GM08714 (cell line): ENCODE results near the gene OCA2.
"Not testable (repeated sequence)": the region's sequence is repeated elsewhere in the genome, so short reads cannot be mapped to it uniquely, and the experiment has no call there.

Experiments used
- H3K4me3 ChIP-seq: fragments of 200-500 bp; sonication (Bioruptor generic); 2 replicates; pipeline ENCODE4 v1.5.1; 2014; ENCODE audit warnings: mild to moderate bottlenecking, low read length, inconsistent platforms
- ZNF274 ChIP-seq: IDR thresholded peaks from 2 replicates; pipeline ENCODE4 v1.6.1; 2012; ENCODE audit warnings: mild to moderate bottlenecking, low read depth, low read length

The OCA2 gene

DNA sequence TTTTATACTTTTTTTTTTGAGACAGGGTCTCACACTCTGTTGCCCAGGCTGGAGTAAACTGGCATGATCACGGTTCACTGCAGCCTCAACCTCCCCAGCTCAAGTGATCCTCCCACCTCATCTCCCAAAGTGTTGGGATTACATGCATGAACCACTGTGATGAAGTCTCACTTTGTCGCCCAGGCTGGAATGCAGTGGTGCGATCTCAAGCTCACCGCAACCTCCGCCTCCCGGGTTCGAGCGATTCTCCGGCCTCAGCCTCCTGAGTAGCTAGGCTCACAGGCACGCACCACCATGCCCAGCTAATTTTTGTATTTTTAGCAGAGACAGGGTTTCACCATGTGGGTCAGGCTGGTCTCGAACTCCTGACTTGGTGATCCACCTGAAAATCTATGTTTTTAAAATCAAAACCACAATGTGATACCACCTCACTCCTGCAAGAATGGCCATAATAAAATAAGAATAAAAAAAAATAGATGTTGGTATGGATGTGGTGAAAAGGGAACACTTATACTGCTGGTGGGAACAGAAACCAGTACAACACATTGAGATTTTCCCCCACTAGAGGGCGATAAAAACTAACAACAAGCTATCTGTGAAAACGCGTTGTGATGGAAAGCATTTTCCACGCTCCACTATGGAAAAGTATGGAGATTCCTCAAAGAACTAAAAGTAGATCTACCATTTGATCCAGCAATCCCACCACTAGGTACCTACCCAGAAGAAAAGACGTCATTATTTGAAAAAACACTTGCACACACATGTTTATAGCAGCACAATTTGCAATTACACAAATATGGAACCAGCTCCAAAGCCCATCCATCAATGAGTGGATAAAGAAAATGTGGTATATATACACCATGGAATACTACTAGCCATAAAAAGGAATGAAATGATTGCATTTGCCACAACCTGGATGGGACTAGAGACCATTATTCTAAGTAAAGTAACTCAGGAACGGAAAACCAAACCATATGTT is 26.8 kb upstream of the OCA2 start:
- H3K4me3 ChIP-seq: no peak overlapping the region
- TF ChIP-seq ZNF274: no peak

- TF ChIP-seq ZNF274: no peak
- no peak overlapping the region for H3K4me3 ChIP-seq
Measured at GRCh38 chr15:28124841-28125240, 25.7 kb upstream of the OCA2 start.

GRCh38 chr15:28123408-28124023 is 24.4 kb upstream of the OCA2 start:
- no peak for TF ChIP-seq ZNF274
- H3K4me3 ChIP-seq: no peak overlapping the region

DNA sequence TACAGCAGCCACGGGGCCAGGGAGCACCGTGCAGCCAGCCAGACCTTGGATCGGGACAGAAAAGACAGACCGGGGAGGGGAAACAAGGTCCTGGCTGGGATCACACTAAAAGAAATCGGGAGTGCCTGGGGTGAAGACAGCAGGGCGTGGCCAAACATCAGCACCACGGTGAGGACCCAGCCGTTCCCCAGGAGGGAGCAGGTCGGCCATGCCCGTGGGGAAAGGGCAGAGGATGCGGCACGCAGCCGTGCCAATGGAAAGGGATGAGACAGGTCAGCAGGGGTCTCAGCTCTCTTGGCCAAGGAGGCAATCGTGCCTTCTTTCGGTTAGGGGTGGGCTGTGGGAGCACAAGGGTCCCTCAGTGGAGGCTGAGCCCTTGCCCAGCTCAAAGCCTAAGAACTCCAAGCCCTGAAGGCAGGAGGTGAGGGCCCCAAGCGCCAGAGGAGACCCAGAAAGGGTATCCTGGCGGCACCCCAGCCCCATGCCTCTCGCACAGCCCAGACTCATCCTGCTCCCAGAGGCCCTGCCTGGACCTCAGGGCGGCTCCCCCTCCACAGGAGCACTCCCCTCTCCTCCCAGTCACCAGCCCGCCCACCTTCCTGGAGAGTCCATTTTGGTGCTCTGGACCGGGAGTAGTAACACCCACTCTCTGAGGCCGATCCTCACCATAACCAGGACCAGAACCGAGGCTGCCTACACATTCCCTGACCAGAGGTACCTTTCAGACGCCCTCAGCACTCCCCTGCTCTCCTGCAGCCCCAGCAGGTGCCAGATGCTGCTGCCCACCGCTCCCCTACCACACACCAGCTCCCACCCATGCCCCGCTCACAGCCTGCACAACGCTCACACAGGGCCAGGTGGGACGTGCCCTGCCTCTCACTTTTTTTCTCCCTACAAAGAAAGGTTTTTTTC is 23.2 kb upstream of the OCA2 start:
- no peak overlapping the region for H3K4me3 ChIP-seq
- TF ChIP-seq ZNF274: no peak

DNA sequence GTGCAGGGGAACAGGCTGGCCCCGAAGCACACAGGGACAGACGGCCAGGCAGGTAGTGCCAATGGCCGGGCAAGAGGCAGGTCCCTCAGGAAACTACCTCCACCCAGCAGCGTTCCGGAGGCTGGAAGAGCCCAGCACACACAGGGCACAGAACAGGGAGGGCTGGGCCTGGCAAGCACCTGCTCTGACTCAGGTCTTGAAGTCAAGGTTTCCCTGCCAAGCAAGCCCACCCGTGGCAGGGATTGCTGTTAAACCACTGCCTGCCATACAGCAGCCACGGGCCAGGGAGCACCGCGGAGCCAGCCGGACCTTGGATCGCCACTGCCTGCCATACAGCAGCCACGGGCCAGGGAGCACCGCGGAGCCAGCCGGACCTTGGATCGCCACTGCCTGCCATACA is 22.5 kb upstream of the OCA2 start:
- not testable (repeated sequence) for H3K4me3 ChIP-seq

GRCh38 chr15:28120359-28120640 is 21.2 kb upstream of the OCA2 start:
- no peak for TF ChIP-seq ZNF274

GRCh38 chr15:28118531-28118930 is 19.4 kb upstream of the OCA2 start:
- no peak for TF ChIP-seq ZNF274

More at GRCh38 chr15:28120359-28120640, 21.2 kb upstream of the OCA2 start:
- no peak overlapping the region for H3K4me3 ChIP-seq

GRCh38 chr15:28118083-28118482 is 19.0 kb upstream of the OCA2 start:
- H3K4me3 ChIP-seq: no peak overlapping the region
- no peak for TF ChIP-seq ZNF274

More at GRCh38 chr15:28118531-28118930, 19.4 kb upstream of the OCA2 start:
- no peak overlapping the region for H3K4me3 ChIP-seq

DNA sequence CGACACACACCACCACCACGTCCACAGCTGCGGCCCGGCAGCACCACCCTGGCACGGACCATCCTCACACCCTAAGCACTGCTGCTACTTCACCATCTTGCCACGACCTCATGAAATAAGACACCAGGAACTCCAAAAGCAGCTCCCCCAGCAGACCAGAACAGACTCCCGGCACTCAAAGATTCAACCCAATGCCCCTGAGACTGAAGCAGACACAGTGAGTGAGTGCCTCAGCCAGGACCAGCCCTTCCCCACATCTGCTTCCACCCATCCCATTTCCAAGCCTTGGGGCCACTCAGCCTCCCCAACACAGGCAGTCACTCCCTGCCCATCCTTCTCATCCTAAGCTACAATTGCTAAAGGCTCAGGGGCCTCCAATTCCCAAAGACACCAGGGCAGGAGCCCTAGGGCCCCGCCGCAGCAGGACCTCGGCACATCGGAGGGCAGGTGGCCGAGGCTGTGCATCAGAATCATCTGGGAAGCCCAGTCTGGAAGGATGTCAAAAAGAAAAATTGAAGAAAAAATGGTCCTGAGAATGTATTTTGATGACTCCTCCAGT is 18.4 kb upstream of the OCA2 start:
- no peak overlapping the region for H3K4me3 ChIP-seq
- TF ChIP-seq ZNF274: no peak

- H3K4me3 ChIP-seq: no peak overlapping the region
- no peak for TF ChIP-seq ZNF274
Measured at GRCh38 chr15:28116521-28117431, 17.7 kb upstream of the OCA2 start.

DNA sequence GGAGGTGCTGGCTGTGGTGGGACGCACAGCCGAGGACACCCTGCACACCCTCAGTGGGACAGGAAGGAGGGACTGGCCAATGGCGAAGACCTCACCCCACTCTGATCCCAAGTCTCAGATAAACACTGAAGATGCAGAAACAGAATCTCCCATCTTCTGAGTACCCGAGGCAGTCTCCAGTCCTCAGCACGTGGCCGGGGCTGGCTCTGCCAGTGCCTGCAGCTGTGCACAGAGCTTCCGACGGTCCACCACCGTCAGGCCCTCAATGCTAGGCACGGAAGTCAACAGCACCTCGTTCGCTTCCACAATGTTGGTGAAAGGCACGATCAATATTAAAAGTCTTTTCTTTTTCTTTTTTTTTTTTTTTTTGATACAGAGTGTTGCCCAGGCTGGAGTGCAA is 16.8 kb upstream of the OCA2 start:
- no peak for TF ChIP-seq ZNF274

GRCh38 chr15:28114721-28115622 is 15.9 kb upstream of the OCA2 start:
- H3K4me3 ChIP-seq: no peak overlapping the region
- TF ChIP-seq ZNF274: no peak

More for the DNA sequence above, 16.8 kb upstream of the OCA2 start:
- no peak overlapping the region for H3K4me3 ChIP-seq

GRCh38 chr15:28114114-28114455 is 15.0 kb upstream of the OCA2 start:
- no peak for TF ChIP-seq ZNF274

More at GRCh38 chr15:28114114-28114455, 15.0 kb upstream of the OCA2 start:
- H3K4me3 ChIP-seq: no peak overlapping the region
